Ishikawa (cell line): ENCODE measurements around the gene ZNF584.

Experiments
- CEBPB ChIP-seq: IDR thresholded peaks from 2 replicates; pipeline ENCODE4 v1.6.1; 2012
- CREB1 ChIP-seq: IDR thresholded peaks from 2 replicates; pipeline ENCODE4 v1.6.1; 2012; ENCODE audit warnings: low read depth
- EGR1 ChIP-seq: IDR thresholded peaks from 2 replicates; pipeline ENCODE4 v1.6.1; 2012
- EP300 ChIP-seq: IDR thresholded peaks from 2 replicates; pipeline ENCODE4 v1.6.1; 2012; ENCODE audit warnings: borderline replicate concordance
- FOXM1 ChIP-seq: IDR thresholded peaks from 2 replicates; pipeline ENCODE4 v1.6.1; 2012; ENCODE audit warnings: low read depth, borderline replicate concordance
- RAD21 ChIP-seq: IDR thresholded peaks from 2 replicates; pipeline ENCODE4 v1.6.1; 2012; ENCODE audit warnings: low read depth
- TAF1 ChIP-seq: IDR thresholded peaks from 2 replicates; pipeline ENCODE4 v1.6.1; 2012; ENCODE audit warnings: low read depth, mild to moderate bottlenecking
- TCF12 ChIP-seq: IDR thresholded peaks from 2 replicates; pipeline ENCODE4 v1.6.1; 2012; ENCODE audit warnings: low read depth
- TEAD4 ChIP-seq: IDR thresholded peaks from 2 replicates; pipeline ENCODE4 v1.6.1; 2012
- YY1 ChIP-seq: IDR thresholded peaks from 2 replicates; pipeline ENCODE4 v1.6.1; 2012; ENCODE audit warnings: low read depth
- ZBTB7A ChIP-seq: IDR thresholded peaks from 2 replicates; pipeline ENCODE4 v1.6.1; 2012; ENCODE audit warnings: low read depth
- TF ChIP-seq, protein P1 (sequence below): IDR thresholded peaks from 2 replicates; pipeline ENCODE4 v1.6.1; 2012
- TF ChIP-seq, protein P2 (sequence below): IDR thresholded peaks from 2 replicates; pipeline ENCODE4 v1.6.1; 2012
- TF ChIP-seq, protein P3 (sequence below): IDR thresholded peaks from 2 replicates; pipeline ENCODE4 v1.6.1; 2012; ENCODE audit warnings: low read depth, mild to moderate bottlenecking

DNA sequence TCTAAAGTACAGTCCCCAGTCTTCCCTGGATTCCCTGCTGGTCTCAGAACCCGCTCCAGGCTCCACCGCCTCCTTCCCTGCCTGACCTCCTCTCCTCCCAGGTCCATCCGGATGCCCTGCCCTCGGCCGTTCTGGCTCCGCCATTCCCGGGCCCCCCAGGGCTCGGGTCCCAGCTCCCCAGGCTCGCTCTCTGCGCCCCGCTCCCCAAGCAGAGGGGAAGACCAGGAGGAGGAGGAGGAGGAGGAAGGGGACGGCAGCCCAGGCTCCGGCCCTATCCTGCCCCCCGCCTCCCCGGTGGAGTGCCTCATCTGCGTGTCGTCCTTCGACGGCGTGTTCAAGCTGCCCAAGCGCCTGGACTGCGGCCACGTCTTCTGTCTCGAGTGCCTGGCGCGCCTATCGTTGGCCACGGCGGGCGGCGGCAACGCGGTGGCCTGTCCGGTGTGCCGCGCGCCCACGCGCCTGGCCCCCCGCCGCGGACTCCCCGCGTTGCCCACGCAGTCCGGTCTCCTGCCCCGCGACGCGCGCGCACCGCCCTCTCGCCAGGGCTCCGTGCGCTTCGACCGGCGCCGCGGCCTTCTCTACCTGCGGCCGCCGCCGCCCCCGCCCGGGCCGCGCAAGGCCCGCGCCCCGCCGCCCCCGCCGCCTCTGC lies 12.3 kb upstream of the ZNF584 start:
- TF ChIP-seq ZBTB7A (no peak), TAF1 (no peak), CEBPB (no peak), YY1 (no peak), EP300 (no peak), EGR1 (no peak), TEAD4 (no peak), TCF12 (no peak), RAD21 (no peak), FOXM1 (no peak), CREB1 (no peak)
- TF ChIP-seq, protein P1, sequence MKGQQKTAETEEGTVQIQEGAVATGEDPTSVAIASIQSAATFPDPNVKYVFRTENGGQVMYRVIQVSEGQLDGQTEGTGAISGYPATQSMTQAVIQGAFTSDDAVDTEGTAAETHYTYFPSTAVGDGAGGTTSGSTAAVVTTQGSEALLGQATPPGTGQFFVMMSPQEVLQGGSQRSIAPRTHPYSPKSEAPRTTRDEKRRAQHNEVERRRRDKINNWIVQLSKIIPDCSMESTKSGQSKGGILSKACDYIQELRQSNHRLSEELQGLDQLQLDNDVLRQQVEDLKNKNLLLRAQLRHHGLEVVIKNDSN, result no peak
- TF ChIP-seq, protein P2, sequence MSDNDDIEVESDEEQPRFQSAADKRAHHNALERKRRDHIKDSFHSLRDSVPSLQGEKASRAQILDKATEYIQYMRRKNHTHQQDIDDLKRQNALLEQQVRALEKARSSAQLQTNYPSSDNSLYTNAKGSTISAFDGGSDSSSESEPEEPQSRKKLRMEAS, result no peak
- TF ChIP-seq, protein P3, sequence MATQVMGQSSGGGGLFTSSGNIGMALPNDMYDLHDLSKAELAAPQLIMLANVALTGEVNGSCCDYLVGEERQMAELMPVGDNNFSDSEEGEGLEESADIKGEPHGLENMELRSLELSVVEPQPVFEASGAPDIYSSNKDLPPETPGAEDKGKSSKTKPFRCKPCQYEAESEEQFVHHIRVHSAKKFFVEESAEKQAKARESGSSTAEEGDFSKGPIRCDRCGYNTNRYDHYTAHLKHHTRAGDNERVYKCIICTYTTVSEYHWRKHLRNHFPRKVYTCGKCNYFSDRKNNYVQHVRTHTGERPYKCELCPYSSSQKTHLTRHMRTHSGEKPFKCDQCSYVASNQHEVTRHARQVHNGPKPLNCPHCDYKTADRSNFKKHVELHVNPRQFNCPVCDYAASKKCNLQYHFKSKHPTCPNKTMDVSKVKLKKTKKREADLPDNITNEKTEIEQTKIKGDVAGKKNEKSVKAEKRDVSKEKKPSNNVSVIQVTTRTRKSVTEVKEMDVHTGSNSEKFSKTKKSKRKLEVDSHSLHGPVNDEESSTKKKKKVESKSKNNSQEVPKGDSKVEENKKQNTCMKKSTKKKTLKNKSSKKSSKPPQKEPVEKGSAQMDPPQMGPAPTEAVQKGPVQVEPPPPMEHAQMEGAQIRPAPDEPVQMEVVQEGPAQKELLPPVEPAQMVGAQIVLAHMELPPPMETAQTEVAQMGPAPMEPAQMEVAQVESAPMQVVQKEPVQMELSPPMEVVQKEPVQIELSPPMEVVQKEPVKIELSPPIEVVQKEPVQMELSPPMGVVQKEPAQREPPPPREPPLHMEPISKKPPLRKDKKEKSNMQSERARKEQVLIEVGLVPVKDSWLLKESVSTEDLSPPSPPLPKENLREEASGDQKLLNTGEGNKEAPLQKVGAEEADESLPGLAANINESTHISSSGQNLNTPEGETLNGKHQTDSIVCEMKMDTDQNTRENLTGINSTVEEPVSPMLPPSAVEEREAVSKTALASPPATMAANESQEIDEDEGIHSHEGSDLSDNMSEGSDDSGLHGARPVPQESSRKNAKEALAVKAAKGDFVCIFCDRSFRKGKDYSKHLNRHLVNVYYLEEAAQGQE, result no peak
